Measurements from ENCODE around the gene IGFBP2. TPM values are rescaled to one million over a fixed set of nuclear protein-coding genes. Genes with fewer than 3 reads are reported as not detected.

The IGFBP2 gene
- total and polyA plus RNA-seq, 2 of the 13 experiments (the other 11 are each of a cell fraction or from before 2014, with no cell fraction given), result 2.0 to 5.8 TPM

GRCh38 chr2:216636551-216637450, 3.6 kb downstream of the IGFBP2 start (continued):
- no peak for TF ChIP-seq MBD4 (IDR thresholded peaks at IDR 0.05; ENCODE audit: borderline replicate concordance, low read length)
- TF ChIP-seq ZFP90 (CRISPR knock-in tag; IDR thresholded peaks at IDR 0.05; ENCODE audit: borderline replicate concordance), result no peak
- no peak for TF ChIP-seq CBX1 (IDR thresholded peaks at IDR 0.05; ENCODE audit: low read depth)
- no peak for TF ChIP-seq RBM22 (optimal IDR thresholded peaks at IDR 0.05; ENCODE audit: low read length)
- no peak for TF ChIP-seq ZNF75D (CRISPR knock-in tag; IDR thresholded peaks at IDR 0.05; ENCODE audit: borderline replicate concordance)
- TF ChIP-seq ELK4 (CRISPR knock-in tag; IDR thresholded peaks at IDR 0.05; ENCODE audit: borderline replicate concordance), result no peak
- 0 out of 2 replicates have a peak, but pooled peaks have one; percentile 22 for TF ChIP-seq NCOR1 (IDR thresholded peaks at IDR 0.05; ENCODE audit: borderline replicate concordance, low read length)
- TF ChIP-seq ARNT2 (CRISPR knock-in tag; IDR thresholded peaks at IDR 0.05; ENCODE audit: low read depth), result no peak
- no peak for TF ChIP-seq ZNF777 (CRISPR knock-in tag; IDR thresholded peaks at IDR 0.05)
- no peak for TF ChIP-seq FOXO1 (CRISPR knock-in tag; IDR thresholded peaks at IDR 0.05)
- no peak for TF ChIP-seq ZNF225 (CRISPR knock-in tag; IDR thresholded peaks at IDR 0.05)
- TF ChIP-seq FOXK2 (IDR thresholded peaks at IDR 0.05), result no peak
- TF ChIP-seq STAT5B (CRISPR knock-in tag; IDR thresholded peaks at IDR 0.05), result no peak
- no peak for TF ChIP-seq POLR2A (IDR thresholded peaks at IDR 0.05; ENCODE audit: insufficient read depth in 1 of 2, low read depth in 2 of 2, low read length in 2 of 2)
- 0 out of 2 replicates have a peak, but pooled peaks have one; percentile 35 for TF ChIP-seq RFXAP (CRISPR knock-in tag; IDR thresholded peaks at IDR 0.05; ENCODE audit: borderline replicate concordance)
- TF ChIP-seq ZBTB20 (CRISPR knock-in tag; IDR thresholded peaks at IDR 0.05; ENCODE audit: borderline replicate concordance, low read depth), result 0 out of 2 replicates have a peak, but pooled peaks have one; percentile 4
- TF ChIP-seq ZNF781 (CRISPR knock-in tag; IDR thresholded peaks at IDR 0.05; ENCODE audit: borderline replicate concordance, not compliant biosample characterization), result no peak
- TF ChIP-seq, protein P1, sequence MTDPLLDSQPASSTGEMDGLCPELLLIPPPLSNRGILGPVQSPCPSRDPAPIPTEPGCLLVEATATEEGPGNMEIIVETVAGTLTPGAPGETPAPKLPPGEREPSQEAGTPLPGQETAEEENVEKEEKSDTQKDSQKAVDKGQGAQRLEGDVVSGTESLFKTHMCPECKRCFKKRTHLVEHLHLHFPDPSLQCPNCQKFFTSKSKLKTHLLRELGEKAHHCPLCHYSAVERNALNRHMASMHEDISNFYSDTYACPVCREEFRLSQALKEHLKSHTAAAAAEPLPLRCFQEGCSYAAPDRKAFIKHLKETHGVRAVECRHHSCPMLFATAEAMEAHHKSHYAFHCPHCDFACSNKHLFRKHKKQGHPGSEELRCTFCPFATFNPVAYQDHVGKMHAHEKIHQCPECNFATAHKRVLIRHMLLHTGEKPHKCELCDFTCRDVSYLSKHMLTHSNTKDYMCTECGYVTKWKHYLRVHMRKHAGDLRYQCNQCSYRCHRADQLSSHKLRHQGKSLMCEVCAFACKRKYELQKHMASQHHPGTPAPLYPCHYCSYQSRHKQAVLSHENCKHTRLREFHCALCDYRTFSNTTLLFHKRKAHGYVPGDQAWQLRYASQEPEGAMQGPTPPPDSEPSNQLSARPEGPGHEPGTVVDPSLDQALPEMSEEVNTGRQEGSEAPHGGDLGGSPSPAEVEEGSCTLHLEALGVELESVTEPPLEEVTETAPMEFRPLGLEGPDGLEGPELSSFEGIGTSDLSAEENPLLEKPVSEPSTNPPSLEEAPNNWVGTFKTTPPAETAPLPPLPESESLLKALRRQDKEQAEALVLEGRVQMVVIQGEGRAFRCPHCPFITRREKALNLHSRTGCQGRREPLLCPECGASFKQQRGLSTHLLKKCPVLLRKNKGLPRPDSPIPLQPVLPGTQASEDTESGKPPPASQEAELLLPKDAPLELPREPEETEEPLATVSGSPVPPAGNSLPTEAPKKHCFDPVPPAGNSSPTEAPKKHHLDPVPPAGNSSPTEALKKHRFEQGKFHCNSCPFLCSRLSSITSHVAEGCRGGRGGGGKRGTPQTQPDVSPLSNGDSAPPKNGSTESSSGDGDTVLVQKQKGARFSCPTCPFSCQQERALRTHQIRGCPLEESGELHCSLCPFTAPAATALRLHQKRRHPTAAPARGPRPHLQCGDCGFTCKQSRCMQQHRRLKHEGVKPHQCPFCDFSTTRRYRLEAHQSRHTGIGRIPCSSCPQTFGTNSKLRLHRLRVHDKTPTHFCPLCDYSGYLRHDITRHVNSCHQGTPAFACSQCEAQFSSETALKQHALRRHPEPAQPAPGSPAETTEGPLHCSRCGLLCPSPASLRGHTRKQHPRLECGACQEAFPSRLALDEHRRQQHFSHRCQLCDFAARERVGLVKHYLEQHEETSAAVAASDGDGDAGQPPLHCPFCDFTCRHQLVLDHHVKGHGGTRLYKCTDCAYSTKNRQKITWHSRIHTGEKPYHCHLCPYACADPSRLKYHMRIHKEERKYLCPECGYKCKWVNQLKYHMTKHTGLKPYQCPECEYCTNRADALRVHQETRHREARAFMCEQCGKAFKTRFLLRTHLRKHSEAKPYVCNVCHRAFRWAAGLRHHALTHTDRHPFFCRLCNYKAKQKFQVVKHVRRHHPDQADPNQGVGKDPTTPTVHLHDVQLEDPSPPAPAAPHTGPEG (CRISPR knock-in tag; IDR thresholded peaks at IDR 0.05), result peak; percentile 97
- no peak for TF ChIP-seq ZNF235 (CRISPR knock-in tag; IDR thresholded peaks at IDR 0.05; ENCODE audit: borderline replicate concordance)
- TF ChIP-seq TARDBP (CRISPR knock-in tag; IDR thresholded peaks at IDR 0.05), result no peak
- TF ChIP-seq HNRNPH1 (optimal IDR thresholded peaks at IDR 0.05; ENCODE audit: low read depth, low read length), result no peak
- TF ChIP-seq, protein P2, sequence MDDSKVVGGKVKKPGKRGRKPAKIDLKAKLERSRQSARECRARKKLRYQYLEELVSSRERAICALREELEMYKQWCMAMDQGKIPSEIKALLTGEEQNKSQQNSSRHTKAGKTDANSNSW (CRISPR knock-in tag; IDR thresholded peaks at IDR 0.05; ENCODE audit: borderline replicate concordance), result no peak
- no peak for TF ChIP-seq NFRKB (IDR thresholded peaks at IDR 0.05)
- no peak; the same call in 1 of the 2 replicates for TF ChIP-seq TBX3 (IDR thresholded peaks at IDR 0.05; ENCODE audit: borderline replicate concordance)
- TF ChIP-seq NBN (conservative IDR thresholded peaks at IDR 0.05), result no peak
